Esophagus squamous epithelium (tissue), 5 donors: ENCODE results near the gene YBX1. TPM values are rescaled to one million over a fixed set of nuclear protein-coding genes. Genes with fewer than 3 reads are reported as not detected.
A peak's percentile ranks its signal among the peaks of the same experiment; 100 is the strongest.

Experiments
- DNase-seq: peaks from one replicate; lab custom pipeline; 2025; lab: John Stamatoyannopoulos, UW
- H3K27ac ChIP-seq, 4 donors: fragments of 200-600 bp; sonication (generic); one replicate each; pipeline ENCODE4 v1.5.1; 2016 to 2019; ENCODE audit warnings: mild to moderate bottlenecking in 1 of 4
- H3K27me3 ChIP-seq, 4 donors: fragments of 200-600 bp; sonication (generic); 1 replicate in 3 of 4; 2 replicates in 1 of 4; pipeline versions ENCODE4 v1.5.1 to v1.6.0; 2017 to 2021; ENCODE audit warnings: antibody characterized with exemption in 1 of 4
- H3K36me3 ChIP-seq, 3 donors: fragments of 200-600 bp; sonication (generic); one replicate each; pipeline ENCODE4 v1.5.1; 2016 to 2019
- H3K4me1 ChIP-seq, 3 donors: fragments of 200-600 bp; sonication (generic); one replicate each; pipeline ENCODE4 v1.5.1; 2017 to 2019
- H3K4me3 ChIP-seq, 4 donors: fragments of 200-600 bp; sonication (generic); 1 replicate in 3 of 4; 2 replicates in 1 of 4; pipeline ENCODE4 v1.5.1; 2016 to 2019; ENCODE audit warnings: mild to moderate bottlenecking in 2 of 4, moderate library complexity in 1 of 4
- H3K9me3 ChIP-seq, 3 donors: fragments of 200-600 bp; sonication (generic); one replicate each; pipeline ENCODE4 v1.5.1; 2016 to 2019
- CTCF ChIP-seq, 6 experiments: fragments of 450-650 bp in 4 of 6; fragments of 200-600 bp in 2 of 6; sonication (generic) in 2 of 6; IDR thresholded peaks; one replicate each; pipeline ENCODE4 v1.5.1; 2016 to 2019; ENCODE audit warnings: antibody characterized with exemption in 6 of 6, mild to moderate bottlenecking in 4 of 6, moderate library complexity in 4 of 6
- POLR2A ChIP-seq, 4 donors: fragments of 450-650 bp; IDR thresholded peaks; one replicate each; pipeline ENCODE4 v1.6.1; 2017; ENCODE audit warnings: antibody characterized with exemption in 4 of 4, mild to moderate bottlenecking in 4 of 4, moderate library complexity in 3 of 4
- WGBS, 2 donors: methylation state at CpG; one replicate each; pipeline ENCODE4 v1.1.5; 2018; 5-methylcytosine and 5-hydroxymethylcytosine counted together
- intact Hi-C: fragments of 100-400 bp; cut with DNase I; formaldehyde crosslinking; loops from one replicate; pipeline ENCODE4 v1.15.0; 2022
- total RNA-seq, 4 donors: library from RNA; depleted of rRNA; stranded (reverse); fragments of >200 nt; gene quantifications; one replicate each; pipeline ENCODE4 v1.1.0, GENCODE V29; 2016
- donor health status: DM: yes; HTN: yes; CAD: no.

The YBX1 gene
- total RNA-seq, 4 donors from 2014 or later = 338 to 569 (median 531) TPM

- Histone ChIP-seq H3K4me1 (peaks cover 8 to 68% (median 33%) of the 10 kb centered on the region in 3 donors), H3K27ac (no peak within 1 kb of the TSS), H3K36me3 (no peaks in the 10 kb centered on the region), H3K9me3 (no peaks in the 10 kb centered on the region), H3K4me3 (no peak within 1 kb of the TSS), H3K27me3 (no peaks in the 10 kb centered on the region)
- 58 to 65% methylated on average over 11 to 15 of the region's 27 CpGs for WGBS, 2 donors
- DNase-seq = no peak
- no peak for TF ChIP-seq CTCF (IDR thresholded peaks at IDR 0.05)
- TF ChIP-seq POLR2A (IDR thresholded peaks at IDR 0.05) = no peak
- intact Hi-C loops = no loop called here
These were observed 57.8 kb downstream of the YBX1 start, which contains the start of gene CLDN19 for GRCh38 chr1:42739753-42740700. Gene CLDN19, minus strand, starts transcription at chr1:42740236. Its CDS starts 173 bp downstream, at chr1:42740063.

DNA sequence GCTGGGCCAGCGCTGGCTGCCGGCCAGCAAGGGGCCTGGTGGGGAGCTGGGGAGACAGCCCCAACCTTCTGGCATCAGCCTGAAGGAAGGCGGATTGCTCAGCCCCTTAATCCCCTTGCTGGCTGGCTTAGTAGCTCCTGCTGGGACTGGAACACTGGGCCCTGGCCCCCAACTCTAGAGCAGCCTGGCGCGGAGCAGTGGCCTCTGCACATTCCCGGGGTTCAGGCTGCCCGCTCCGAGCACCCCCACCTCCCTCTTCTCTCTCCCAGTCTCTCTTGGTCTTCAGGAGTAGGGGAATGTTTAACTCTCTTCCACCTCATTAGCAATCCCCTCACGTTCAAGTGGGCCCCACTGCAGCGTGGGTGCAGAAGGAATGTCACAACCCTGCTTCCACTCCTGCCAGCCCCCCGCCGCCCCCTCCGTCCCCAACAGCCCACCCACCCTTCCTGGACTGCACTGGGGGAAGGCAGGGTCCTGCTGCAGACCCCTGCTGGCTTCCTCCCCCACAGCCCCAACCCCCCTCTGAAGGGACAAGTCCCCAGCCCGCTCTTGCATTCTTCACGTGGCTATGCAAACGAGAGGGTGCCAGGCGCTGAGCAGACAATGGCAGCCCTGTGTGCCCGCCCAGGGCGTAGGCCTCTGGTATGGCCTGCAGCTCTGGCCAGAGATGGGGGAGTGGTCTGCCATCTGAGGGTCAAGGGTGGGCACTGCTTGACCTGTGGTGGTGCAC, 58.8 kb downstream of the YBX1 start:
- TF ChIP-seq POLR2A (IDR thresholded peaks at IDR 0.05) (no peak), CTCF (IDR thresholded peaks at IDR 0.05) (no peak)
- no peak for DNase-seq
- Histone ChIP-seq H3K27ac (no peak overlapping the region), H3K4me3 (no peak overlapping the region), H3K9me3 (no peaks in the 10 kb centered on the region), H3K27me3 (no peaks in the 10 kb centered on the region), H3K4me1 (peaks cover 8 to 67% (median 28%) of the 10 kb centered on the region in 3 donors), H3K36me3 (peaks cover 0 to 3% (median 0%) of the 10 kb centered on the region in 3 donors)
- WGBS, 2 donors = 68 to 70% methylated on average over 4 to 9 of the region's 19 CpGs
- intact Hi-C loops = no loop called here

DNA sequence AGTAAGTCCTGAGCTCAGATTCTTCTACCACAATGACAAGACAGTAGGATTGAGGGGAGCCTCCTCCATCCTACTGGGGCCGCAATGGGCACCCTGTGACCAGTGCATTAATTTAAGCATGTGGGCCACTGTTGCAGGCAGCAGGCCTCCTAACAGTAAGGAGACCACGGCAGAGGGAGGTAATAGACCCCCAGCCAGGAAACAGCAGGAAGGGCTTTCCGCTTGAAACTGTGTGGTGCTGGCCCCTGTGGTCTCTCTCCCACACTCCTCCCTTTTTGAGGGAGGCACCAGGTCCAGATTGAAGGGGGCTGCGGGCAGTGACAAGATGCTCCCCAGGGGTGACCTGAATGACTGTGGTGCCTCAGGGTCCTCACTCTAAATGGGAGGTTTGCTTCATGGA, 59.5 kb downstream of the YBX1 start:
- DNase-seq = no peak
- no peak for TF ChIP-seq POLR2A (IDR thresholded peaks at IDR 0.05)
- no peak for TF ChIP-seq CTCF (IDR thresholded peaks at IDR 0.05)
- H3K4me3 ChIP-seq = no peak overlapping the region
- 93% methylated on average over 3 of the region's 4 CpGs; no CpG with 5 or more reads in 1 of the 2 donors for WGBS, 2 donors
- no peaks in the 10 kb centered on the region for H3K27me3 ChIP-seq
- peaks cover 4 to 67% (median 21%) of the 10 kb centered on the region in 3 donors for H3K4me1 ChIP-seq
- intact Hi-C loops = no loop called here
- H3K27ac ChIP-seq = no peak overlapping the region
- peaks cover 0 to 9% (median 0%) of the 10 kb centered on the region in 3 donors for H3K36me3 ChIP-seq
- no peaks in the 10 kb centered on the region for H3K9me3 ChIP-seq

- peak overlapping the region in 1 of 4 donors; percentile 55 for H3K27ac ChIP-seq
- intact Hi-C loops = no loop called here
- DNase-seq = no peak
- no peaks in the 10 kb centered on the region for H3K9me3 ChIP-seq
- peaks cover under 1 to 67% (median 16%) of the 10 kb centered on the region in 3 donors for H3K4me1 ChIP-seq
- no peak overlapping the region for H3K4me3 ChIP-seq
- no peak for TF ChIP-seq CTCF (IDR thresholded peaks at IDR 0.05)
- TF ChIP-seq POLR2A (IDR thresholded peaks at IDR 0.05) = no peak
- WGBS, 2 donors = 80 to 84% methylated on average over 5 to 7 of the region's 8 CpGs
- no peaks in the 10 kb centered on the region for H3K27me3 ChIP-seq
- H3K36me3 ChIP-seq = peaks cover 0 to 14% (median 0%) of the 10 kb centered on the region in 3 donors
These were observed 59.9 kb downstream of the YBX1 start for GRCh38 chr1:42742141-42742540.
